Caki2 (cell line): ENCODE data around the gene MGLL. TPM values are rescaled to one million over a fixed set of nuclear protein-coding genes. Genes with fewer than 3 reads are reported as not detected.

Experiments
- DNase-seq: peaks from one replicate; pipeline ENCODE4 v3.0.0-alpha.2; 2015; ENCODE audit warnings: low read depth
- in situ Hi-C: cut with HindIII; loops from 2 replicates; pipeline ENCODE4 v1.10.0; 2016; ENCODE audit warnings: low sequenced_read_pairs, low pct_unique_long_range_greater_than_20kb, mixed read lengths
- total RNA-seq: library from RNA; depleted of rRNA; stranded (reverse); fragments of >200 nt; shearing (Covaris generic); gene quantifications from 2 replicates; pipeline ENCODE4 v1.2.3, GENCODE V29; 2014; ENCODE audit warnings: low replicate concordance

MGLL gene
- total RNA-seq, 1 experiment from 2014 or later: 53.0 TPM

DNA sequence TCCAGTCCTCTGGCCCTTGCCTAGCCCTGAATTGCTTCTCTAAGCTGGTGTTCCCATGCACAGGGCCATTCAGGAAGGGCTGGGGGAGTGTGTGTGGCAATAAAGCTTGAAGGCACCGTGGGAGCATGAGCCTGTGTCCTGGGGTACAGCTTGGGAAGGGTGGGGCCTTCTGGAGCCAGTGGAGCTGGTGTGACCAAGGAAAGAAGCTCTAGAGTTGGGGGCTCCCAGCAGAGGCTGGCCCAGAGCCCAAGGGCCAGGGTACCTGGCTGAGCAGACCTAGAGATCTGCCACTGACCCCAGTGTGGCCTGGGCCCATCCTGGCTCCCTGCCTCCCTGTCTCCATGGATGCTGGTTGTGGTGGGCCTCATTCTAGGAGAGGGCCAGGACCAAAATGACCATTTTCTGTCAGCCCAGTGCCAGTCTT is 141.5 kb downstream of the MGLL start:
- DNase-seq: no peak
- in situ Hi-C loops: no loop called here

DNA sequence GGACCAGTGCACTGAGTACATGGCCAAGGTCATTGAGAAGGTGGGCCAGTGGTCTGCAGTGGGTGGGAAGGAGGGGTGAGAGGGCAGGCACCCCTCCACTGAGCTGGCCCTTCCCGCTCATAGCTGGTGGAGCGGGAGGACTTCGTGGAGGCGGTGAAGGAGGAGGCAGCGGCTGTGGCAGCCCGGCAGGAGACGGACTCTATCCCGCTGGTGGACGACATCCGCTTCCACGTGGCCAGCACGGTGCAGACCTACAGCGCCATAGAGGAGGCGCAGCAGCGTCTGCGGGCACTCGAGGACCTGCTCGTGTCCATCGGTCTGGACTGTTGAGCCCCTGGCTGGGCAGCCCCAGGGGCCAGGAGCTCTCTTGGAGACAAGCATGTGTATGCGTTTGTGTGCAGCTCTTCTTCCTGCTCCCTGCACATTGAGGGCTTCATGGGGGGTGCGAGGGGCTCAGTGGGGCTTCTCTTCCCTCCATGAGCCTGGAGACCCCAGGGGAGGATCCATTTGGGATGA is 142.1 kb downstream of the MGLL start:
- no peak for DNase-seq

DNA sequence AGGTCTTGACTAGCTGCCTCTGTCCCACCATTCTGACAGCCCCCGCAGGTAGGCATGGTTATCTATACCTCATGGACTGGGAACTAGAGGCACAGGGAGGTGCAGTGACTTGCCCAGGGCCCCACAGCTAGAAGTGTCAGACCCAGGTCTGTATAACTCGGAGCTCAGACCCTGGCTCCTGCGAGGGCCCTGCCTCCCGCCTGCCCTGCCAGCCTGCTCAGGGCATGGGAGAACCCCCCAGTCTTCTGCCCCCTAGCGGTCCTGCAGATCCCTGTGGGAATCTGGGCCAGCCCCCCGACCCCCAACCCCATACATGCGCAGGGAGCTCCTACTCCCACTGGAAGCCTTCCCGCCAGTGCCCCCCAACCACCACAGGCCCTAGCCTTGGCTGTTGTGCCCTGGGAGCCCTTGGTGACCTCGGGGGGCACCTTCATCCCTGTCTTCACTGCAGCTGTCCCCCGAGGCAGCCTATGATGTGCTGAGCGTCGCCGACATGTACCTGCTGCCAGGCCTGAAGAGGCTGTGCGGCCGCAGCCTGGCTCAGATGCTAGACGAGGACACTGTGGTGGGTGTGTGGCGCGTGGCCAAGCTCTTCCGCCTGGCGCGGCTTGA is 142.7 kb downstream of the MGLL start:
- in situ Hi-C loops: no loop called here
- no peak for DNase-seq

More for the DNA sequence above, 142.1 kb downstream of the MGLL start:
- in situ Hi-C loops: no loop called here

DNA sequence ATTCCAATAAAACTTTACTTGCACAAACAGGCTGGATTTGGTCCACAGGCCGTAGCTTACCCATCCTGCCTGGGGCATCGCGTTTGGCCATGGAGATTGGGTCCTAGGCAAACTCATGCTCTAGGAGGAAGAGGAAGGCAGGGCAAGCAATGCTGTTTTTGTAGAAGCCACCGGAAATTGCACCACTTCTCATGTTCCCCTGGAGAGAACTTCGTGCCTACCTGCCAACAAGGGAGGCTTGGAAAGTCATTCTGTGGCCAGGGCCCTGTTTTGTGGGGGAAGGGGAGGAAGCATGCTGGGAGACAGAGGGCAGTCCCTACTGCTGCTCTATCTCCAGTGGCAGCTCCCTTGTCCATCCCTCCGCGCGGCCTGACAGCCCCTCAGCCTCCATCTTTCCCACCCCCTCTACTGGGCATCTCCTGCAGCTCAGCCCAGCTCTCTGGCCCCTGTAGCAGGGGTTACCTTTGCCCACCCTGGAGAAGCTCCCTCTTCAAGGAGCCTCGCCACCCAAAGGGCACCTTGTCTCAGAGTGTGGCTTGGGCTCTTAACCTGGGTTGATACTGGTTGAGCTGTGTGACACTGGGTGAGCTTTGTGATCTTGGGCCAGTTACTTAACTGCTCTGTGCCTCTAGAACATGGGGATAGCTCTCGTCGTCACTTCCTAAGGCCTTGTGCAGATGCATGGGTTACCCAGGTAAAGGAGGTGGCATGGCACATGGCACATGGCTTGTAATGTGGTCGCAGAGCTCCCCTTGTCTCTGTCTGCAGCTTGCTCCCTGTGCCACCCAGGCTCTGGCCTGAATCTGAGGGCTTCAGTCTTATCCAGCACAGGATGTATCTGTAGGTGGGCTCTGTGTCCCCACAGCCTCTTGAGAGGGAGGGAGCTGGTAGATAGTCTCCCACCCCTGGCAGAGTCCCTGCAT is 143.4 kb downstream of the MGLL start:
- no peak for DNase-seq
- in situ Hi-C loops: no loop called here

DNA sequence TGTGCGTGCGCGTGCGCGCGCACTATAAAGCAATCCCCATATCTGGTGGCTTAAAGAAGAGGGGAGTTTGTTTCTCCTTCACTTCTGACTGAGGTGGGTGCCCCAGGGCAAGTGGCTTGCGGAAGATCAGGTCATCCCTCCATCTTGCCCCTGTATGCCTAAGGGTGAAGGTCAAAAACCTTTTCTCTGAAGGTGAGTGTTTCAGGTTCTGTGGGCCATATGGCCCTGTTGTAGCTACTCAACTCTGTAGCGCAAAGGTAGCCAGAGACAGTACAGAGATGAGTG is 144.1 kb downstream of the MGLL start:
- in situ Hi-C loops: no loop called here
- no peak for DNase-seq

DNA sequence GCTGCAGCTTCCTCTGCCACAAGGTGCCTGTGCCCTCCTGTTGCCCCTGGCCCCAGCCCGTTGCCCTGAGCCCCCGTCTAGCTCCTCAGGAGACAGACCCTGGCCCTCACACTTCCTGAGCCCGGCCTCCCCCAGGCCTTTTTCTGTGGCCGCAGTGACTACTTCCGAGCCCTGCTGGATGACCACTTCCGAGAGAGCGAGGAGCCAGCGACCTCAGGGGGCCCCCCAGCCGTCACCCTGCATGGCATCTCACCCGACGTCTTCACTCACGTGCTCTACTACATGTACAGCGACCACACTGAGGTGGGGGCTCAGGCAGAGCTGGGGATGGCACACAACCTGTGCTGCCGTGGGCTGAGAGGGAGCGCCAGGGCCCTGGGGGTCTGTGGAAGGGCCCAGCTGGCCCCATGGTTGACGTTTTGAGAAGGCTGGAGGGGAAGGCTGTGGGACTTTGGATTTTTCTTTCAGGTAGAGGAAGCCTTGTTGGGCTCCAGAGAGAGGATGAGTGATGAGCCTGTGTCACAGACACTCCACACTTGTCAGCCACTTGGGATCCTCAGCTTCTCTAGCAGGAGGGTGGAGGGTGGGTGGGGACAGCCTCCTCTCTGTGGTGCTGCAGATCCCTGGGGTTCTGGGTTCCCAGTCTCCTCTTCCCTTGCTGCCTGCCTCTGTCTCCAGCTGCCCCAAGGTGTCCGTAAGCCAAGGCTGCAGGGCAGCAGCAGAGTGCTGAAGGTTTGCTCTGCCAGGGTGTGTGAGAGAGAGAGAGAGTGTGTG is 144.6 kb downstream of the MGLL start:
- no peak for DNase-seq
- in situ Hi-C loops: no loop called here

DNA sequence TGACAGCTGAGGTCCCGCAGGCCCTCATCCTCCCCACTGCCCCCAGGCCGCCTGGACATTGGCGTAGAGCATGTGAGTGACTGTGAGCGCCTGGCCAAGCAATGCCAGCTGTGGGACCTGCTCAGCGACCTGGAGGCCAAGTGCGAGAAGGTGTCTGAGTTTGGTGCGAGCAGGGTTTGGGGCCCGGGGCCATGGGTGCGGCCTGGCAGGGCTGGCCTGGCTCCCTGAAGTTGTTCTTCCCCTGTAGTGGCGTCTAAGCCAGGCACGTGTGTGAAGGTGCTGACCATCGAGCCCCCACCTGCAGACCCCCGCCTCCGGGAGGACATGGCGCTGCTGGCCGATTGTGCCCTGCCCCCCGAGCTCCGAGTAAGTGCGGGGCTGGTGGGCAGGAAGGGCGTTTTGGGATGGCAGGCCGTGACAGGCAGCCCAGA is 145.4 kb downstream of the MGLL start:
- in situ Hi-C loops: no loop called here
- no peak for DNase-seq

DNA sequence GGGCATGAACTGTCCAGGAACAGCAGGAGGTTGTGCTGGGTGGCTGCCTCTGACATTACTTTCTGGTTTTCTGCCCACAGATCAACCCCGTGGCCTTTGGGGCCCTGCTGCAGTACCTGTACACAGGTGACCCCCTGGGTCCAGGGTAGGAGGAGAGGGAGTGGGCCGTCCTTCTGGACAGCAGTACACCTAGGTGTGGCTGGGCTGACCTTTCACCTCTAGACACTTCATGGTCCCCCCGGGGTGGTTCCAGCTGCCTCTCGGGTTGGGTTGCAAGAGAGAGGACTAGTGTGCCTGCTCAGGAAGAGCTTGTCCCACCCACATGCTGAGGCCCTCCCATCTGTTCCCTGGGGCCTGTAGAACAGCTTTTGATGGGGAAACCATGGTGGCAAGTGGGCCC is 145.9 kb downstream of the MGLL start:
- in situ Hi-C loops: no loop called here

DNA sequence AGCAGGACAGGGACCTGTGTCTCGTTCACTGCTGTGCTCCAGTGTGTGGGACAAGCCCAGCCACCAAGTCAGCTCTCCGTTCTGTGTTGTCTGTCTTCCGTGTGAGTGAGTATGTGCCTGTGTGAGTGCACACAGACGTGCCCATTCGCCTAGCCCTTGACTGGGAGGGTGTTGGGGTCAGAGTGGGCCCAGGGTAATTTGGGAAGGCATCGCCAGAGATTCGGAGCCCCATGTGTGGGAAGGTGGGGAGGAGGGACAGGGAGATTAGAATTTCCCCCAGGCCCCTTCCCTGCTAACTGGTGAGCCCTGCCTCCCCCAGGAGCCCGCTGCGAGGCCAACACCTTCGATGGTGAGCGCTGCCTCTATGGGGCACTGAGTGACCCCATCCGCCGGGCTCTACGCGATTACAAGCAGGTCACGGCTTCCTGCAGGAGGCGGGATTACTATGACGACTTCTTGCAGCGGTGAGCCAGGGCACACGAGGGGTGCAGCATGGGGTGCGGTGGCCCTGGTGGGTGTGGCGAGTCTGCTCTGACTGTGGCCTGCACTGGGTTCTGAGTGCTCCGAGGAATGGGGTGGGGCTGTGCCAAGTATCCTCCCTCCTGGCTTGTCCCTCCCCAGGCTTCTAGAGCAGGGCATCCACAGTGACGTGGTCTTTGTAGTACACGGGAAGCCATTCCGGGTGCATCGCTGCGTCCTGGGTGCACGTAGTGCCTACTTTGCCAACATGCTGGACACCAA is 146.5 kb downstream of the MGLL start:
- in situ Hi-C loops: no loop called here
- DNase-seq: no peak

More for the DNA sequence above, 145.9 kb downstream of the MGLL start:
- no peak for DNase-seq

DNA sequence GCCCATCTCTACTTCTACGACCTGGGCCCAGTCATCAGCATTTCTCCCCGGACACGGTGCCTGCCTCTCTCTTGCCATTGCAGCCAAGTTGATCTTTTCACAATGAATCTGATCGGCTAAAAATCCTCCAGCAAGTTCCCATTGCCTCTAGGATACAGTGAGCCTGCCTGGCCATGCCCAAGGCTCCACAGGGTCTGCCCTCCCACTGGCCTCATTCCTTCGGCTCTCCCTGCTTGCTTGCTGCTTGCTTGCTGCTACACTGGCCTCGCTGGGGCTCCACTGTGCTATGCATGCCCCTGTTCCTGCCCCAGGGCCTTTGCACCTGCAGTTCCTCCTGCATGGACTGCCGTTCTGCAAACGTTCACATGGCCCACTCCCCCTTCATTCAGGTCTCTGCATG is 147.5 kb downstream of the MGLL start:
- in situ Hi-C loops: no loop called here
- DNase-seq: no peak

DNA sequence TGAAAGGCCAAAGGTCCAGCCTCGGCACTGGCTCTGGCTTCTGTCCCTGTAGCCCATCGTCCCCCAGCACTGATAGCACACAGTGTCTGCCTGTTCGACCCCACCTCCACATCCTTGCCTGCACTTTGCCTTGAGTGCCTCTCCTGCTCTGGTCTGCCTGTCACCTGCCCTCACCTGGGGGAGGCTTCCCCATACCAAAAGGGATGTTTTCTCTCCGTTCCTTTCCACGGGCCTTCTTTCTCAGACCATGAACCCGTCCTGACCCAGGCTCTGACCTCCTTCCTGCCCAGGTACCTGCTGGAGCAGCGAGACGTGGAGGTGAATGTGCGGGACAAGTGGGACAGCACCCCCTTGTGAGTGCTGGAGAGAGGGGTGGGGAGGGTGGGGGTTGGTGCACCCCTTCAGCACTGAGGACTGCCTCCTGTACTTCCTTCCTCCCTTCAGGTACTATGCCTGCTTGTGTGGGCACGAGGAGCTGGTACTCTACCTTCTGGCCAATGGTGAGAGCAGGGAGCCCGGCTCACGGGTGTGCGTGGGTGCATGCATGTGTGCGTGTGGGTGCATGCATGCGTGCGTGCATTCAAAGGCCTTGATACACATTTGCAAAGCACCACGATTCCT is 148.1 kb downstream of the MGLL start:
- in situ Hi-C loops: no loop called here
- no peak for DNase-seq

DNA sequence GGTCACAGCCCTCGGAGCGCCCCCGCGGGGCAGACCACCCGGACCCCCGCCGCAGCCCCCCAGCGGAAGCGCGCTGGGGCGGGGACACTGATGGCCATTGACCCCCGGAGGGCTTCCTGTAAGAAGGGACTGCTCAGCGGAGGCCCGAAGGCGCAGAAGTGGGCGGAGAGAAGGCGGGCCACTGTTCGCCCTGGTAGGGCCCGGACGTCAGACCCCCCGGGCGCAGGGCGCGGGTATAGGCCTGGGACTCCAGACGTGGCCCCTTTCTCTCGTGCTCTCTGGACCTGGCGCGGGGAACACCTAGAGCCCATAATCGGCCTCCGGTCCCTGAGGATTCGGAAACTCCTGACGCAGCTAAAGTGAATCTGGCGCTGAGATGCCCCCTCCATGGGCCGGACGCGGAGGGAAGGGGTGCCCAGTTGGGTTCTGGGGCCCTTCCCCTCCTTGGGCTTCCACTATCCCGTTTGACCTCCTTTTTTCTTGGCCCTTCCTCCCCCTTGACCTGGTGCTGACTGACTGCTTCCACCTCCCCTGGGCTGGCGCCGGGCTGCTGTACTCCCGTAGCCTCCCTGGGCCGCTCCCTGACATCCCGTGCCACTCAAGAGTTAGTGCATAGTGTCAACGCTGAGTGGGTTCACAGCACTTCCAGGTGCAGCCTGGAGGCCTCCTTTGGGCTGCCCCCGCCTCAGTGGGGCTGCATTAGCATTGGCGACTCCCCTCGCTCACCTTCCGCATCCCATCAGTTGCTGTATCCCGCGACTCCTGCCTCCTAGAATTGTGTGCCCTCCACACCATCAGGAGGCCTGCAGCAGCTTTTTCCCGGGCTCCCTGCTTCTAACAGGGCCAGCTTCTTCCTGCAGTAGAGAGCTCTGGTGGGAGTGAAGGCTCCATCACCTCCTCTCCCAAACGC is 148.9 kb downstream of the MGLL start:
- in situ Hi-C loops: no loop called here
- DNase-seq: no peak

DNA sequence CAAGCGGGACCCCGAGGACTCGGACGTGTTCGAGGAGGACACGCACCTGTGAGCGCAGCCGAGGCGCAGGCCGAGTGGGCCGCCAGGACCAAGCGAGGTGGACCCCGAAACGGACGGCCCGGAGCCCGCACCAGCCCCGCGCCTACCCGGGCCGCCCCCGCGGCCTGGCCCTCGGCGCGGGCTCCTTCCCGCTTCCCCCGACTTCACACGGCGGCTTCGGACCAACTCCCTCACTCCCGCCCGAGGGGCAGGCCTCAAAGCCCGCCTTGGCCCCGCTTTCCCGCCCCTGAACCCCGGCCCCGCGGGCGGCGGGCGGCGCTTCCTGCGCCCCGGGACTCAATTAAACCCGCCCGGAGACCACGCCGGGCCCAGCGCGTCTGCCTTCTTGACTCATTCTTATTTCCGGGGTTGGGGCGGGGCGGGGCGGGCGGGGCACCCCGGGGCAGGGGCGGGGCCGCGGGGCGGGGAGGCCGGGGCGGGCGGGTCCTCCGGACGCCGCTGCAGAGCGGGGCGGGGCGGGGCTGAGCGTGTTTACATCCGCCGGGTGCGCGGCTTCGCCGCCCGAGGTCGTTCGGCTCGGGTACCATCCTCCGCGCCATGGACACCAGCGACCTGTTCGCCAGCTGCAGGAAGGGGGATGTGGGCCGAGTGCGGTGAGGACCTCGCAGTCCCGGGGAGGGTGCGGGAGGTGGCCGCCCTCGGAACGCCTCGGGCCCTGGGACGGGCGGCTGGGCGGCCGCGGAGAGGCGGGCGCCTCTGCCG is 149.7 kb downstream of the MGLL start, which contains the start of gene ABTB1:
TSS of gene ABTB1 (plus strand) at position 524 of the 762 bp plus-strand sequence. CDS start at position 598, 74 bp downstream.
- DNase-seq: peak; percentile 45
- in situ Hi-C loops: no loop called here

DNA sequence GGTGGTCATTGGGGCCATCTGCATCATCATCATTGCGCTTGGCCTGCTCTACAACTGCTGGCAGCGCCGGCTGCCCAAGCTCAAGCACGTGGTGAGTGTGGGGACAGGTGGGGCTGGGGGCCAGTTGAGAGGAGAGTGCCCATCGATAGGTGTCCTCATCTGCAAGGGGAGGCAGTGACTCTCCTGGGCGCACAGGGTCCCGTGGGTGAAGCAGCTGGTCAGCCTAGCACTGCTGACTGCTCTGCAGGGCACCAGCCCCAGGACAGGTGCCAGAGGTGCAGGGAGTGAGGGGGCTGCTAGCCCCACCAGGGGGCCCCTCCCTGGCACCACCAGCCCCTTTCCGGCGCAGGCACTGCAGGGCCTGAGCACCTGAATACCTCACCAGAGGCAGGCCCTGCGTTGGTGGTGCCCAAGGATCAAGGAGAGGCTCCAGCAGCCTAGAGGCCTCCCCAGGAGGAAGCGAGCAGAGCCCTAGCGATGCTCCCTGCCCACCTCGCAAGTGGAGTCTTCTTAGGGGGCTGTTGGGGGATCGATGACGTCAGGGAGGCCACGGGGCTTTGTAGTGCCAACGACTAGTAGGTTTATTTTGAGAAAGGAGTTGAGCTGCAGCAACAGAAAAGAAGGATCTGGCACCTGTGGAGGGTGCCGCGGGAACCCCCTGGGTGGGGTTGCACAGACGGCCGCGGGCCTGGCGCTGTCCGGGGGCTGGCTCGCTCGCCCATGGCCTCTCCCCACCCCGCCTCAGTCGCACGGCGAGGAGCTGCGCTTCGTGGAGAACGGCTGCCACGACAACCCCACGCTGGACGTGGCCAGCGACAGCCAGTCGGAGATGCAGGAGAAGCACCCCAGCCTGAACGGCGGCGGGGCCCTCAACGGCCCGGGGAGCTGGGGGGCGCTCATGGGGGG is 150.5 kb downstream of the MGLL start:
- no peak for DNase-seq
- in situ Hi-C loops: no loop called here

DNA sequence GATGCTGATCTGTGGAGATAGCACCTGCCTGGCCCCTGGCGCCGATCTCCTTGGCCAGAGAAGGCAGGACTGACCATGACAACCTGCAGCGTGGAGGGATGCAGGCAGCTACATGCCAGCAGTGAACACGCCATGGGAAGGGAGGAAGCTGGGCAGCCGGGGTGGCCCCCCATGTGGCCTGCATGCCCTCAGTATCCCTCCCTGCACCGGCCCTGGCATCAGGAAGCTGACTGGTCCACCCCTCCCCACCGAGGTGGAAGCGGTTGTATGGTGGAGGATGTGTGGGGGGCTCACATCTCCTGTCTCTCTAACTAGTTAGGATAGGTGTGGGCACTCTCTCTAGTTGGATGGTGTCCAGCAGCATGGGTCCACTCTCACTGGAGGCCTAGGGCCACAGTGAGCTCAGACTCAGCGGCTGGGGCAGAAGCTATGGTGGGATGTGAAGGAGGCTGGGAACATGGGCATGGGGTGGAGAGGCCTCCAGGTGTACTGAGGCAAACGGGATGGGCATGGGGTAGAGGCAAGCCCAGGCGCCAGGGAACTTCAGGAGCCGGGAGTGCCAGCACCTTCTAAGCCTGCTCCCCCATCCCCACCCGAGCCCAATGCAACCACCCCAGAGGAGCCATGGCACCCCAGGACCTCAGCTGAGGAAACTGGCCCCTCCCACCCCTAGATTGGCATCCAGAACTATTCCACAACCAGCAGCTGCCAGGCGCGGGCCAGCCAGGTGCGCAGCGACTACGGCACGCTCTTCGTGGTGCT is 151.4 kb downstream of the MGLL start:
- no peak for DNase-seq
- in situ Hi-C loops: no loop called here
